ENCODE measurements around the gene SMAD6.
A peak's percentile ranks its signal among the peaks of the same experiment; 100 is the strongest.

DNA sequence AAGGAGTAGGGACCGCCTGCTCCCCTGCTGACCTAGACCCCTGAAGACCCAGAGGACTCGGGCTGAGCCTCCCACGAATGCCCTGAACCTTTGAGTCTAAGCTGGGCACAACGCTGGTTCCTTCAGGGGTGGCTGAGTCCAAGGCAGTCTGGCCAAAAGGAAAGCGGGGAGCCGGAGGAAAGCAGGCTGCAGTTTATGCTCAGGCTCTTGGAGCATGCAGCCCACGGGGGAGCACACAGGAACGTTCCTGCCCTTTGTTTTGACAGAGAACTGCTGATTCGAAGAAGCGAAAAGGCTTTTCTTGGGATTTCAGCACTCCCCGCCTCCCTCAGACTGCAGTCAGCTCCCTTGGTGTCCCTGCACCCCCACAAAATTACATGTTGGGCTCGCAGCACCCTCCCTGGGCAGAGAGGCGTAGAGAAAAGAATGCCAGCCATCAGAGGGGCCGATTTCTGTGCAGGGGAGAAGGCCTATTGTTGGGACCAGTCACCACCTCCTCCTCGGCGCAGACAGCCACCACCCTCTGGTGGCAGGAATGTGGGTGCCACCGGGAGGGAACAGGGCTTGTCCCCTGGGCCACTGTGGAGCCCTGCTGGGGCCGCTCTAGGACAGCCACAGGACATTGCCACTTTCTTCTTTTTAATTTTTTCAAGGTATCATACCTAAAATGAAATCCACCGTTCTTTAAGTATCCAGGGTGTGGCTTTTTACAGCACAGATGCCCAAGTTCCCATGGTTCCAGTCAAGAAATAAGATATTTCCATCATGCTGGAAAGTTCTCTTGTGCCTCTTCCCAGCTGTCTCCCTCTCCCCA lies 72.2 kb downstream of the SMAD6 start:
- TF ChIP-seq, protein P1, sequence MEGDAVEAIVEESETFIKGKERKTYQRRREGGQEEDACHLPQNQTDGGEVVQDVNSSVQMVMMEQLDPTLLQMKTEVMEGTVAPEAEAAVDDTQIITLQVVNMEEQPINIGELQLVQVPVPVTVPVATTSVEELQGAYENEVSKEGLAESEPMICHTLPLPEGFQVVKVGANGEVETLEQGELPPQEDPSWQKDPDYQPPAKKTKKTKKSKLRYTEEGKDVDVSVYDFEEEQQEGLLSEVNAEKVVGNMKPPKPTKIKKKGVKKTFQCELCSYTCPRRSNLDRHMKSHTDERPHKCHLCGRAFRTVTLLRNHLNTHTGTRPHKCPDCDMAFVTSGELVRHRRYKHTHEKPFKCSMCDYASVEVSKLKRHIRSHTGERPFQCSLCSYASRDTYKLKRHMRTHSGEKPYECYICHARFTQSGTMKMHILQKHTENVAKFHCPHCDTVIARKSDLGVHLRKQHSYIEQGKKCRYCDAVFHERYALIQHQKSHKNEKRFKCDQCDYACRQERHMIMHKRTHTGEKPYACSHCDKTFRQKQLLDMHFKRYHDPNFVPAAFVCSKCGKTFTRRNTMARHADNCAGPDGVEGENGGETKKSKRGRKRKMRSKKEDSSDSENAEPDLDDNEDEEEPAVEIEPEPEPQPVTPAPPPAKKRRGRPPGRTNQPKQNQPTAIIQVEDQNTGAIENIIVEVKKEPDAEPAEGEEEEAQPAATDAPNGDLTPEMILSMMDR (IDR thresholded peaks at IDR 0.05) = peak; percentile 70
- no peak for TF ChIP-seq EZH2 (IDR thresholded peaks at IDR 0.05; ENCODE audit: borderline replicate concordance, insufficient read depth, low read depth, low read length, poor library complexity, severe bottlenecking)
